Fibroblast of lung (primary cell): Measurements from ENCODE around the gene PCGF2. TPM values are rescaled to one million over a fixed set of nuclear protein-coding genes. Genes with fewer than 3 reads are reported as not detected.
A peak's percentile ranks its signal among the peaks of the same experiment; 100 is the strongest.
"Not testable (repeated sequence)": the region's sequence is repeated elsewhere in the genome, so short reads cannot be mapped to it uniquely, and the experiment has no call there.

Experiments used
- DNase-seq, 2 donors: peaks; one replicate each; pipeline versions ENCODE4 v3.0.0 to v3.0.0-alpha.2; 2010; ENCODE audit warnings: low read depth in 2 of 2
- H2AFZ ChIP-seq: 2 replicates; pipeline ENCODE4 v1.5.1; 2012; ENCODE audit warnings: low read length, control low read depth, inconsistent platforms
- H3K27ac ChIP-seq: 2 replicates; pipeline ENCODE4 v1.5.1; 2011; ENCODE audit warnings: low read length, control low read depth; ENCODE audit not compliant: insufficient read depth
- H3K27me3 ChIP-seq: 2 replicates; pipeline ENCODE4 v1.5.1; 2011; ENCODE audit warnings: mild to moderate bottlenecking, low read length; ENCODE audit not compliant: control insufficient read depth, insufficient read depth
- H3K36me3 ChIP-seq: 2 replicates; pipeline ENCODE4 v1.5.1; 2011; ENCODE audit warnings: low read length; ENCODE audit not compliant: control insufficient read depth, insufficient read depth
- H3K4me1 ChIP-seq: 2 replicates; pipeline ENCODE4 v1.5.1; 2011; ENCODE audit warnings: low read length; ENCODE audit not compliant: control insufficient read depth, insufficient read depth; ENCODE audit errors: extremely low read depth
- H3K4me2 ChIP-seq: 2 replicates; pipeline ENCODE4 v1.5.1; 2011; ENCODE audit warnings: low read length, control low read depth; ENCODE audit not compliant: insufficient read depth; ENCODE audit errors: extremely low read depth
- H3K4me3 ChIP-seq, 4 experiments: fragments of 200-600 bp in 1 of 4; sonication (generic) in 1 of 4; replicated peaks in 1 of 4; 2 replicates each; pipeline ENCODE4 v1.5.1; 2011 to 2016; ENCODE audit warnings: low read length in 4 of 4, low read depth in 3 of 4, mild to moderate bottlenecking in 3 of 4, control low read depth in 2 of 4, inconsistent platforms in 1 of 4, mixed read lengths in 1 of 4; ENCODE audit not compliant: insufficient read depth in 1 of 4; ENCODE audit errors: control extremely low read depth in 1 of 4
- H3K79me2 ChIP-seq: 2 replicates; pipeline ENCODE4 v1.5.1; 2012; ENCODE audit warnings: mild to moderate bottlenecking, low read length, inconsistent platforms; ENCODE audit not compliant: control insufficient read depth, insufficient read depth
- H3K9ac ChIP-seq: 2 replicates; pipeline ENCODE4 v1.5.1; 2011; ENCODE audit warnings: mild to moderate bottlenecking, low read length, control low read depth; ENCODE audit not compliant: insufficient read depth
- H3K9me3 ChIP-seq: 2 replicates; pipeline ENCODE4 v1.5.1; 2012; ENCODE audit warnings: low read depth, low read length; ENCODE audit not compliant: control insufficient read depth, insufficient read depth
- H4K20me1 ChIP-seq: 2 replicates; pipeline ENCODE4 v1.5.1; 2011; ENCODE audit warnings: low read length; ENCODE audit not compliant: control insufficient read depth, insufficient read depth; ENCODE audit errors: extremely low read depth
- CTCF ChIP-seq, 2 donors: IDR thresholded peaks in 1 of 2; conservative IDR thresholded peaks in 1 of 2; 1 replicate in 1 of 2; 2 replicates in 1 of 2; pipeline ENCODE4 v1.5.1; 2011 to 2012; ENCODE audit warnings: low read length in 2 of 2, control low read depth in 1 of 2, inconsistent platforms in 1 of 2, low read depth in 1 of 2, mild to moderate bottlenecking in 1 of 2
- EZH2 ChIP-seq: IDR thresholded peaks from 2 replicates; pipeline ENCODE4 v1.5.1; 2012; ENCODE audit warnings: low read length, control low read depth, mild to moderate bottlenecking; ENCODE audit errors: missing control alignments
- polyA plus RNA-seq, 2 donors: library from polyadenylated mRNA; depleted of rRNA in 1 of 2; stranded (reverse) in 1 of 2; unstranded in 1 of 2; fragments of >200 nt; gene quantifications; 2 replicates each; pipeline ENCODE4 v1.2.1, GENCODE V29; 2011 to 2012; ENCODE audit warnings: missing spikeins in 1 of 2
- total RNA-seq: library from RNA; depleted of rRNA; stranded (reverse); fragments of >200 nt; gene quantifications from 2 replicates; pipeline ENCODE4 v1.2.1, GENCODE V29; 2014

PCGF2 gene
- total and polyA plus RNA-seq, 2 donors (not counting 1 experiment from before 2014, with no cell fraction given), result 4.0 to 8.0 TPM

DNA sequence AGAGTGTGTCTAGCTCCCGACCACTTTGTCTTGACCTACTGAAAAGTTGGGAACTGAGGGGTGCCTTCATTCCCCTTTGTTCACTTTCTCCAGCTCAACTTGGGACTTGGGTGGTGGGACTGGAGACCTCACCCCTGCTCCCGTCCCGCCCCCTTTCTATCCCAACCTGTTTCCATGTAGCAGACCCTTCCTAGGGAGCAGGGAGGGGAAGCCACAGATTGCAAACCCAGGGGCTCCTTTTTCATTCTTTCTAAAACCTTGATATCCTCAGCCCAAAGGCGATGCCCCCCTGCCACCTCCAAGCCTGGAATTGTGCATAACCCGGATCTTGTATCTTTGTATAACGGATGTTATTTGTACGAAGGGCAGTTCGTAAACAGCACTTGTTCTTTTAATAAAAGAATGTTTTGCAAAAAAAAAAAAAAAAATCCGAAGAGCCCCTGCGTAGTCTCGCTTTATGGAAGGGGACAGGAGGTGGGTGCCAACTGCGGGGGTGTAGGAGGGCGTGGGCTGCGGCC is 18.7 kb downstream of the PCGF2 start:
- Histone ChIP-seq H3K4me3 (peak overlapping the region; percentile 31 to 69 (median 45)), H3K27ac (no peak overlapping the region), H2AFZ (peak overlapping the region; percentile 51), H3K9ac (peak overlapping the region; percentile 58), H3K9me3 (no peaks in the 10 kb centered on the region), H3K79me2 (peaks cover 12% of the 10 kb centered on the region), H3K4me1 (peaks cover 10% of the 10 kb centered on the region), H3K36me3 (peaks cover 11% of the 10 kb centered on the region), H3K4me2 (peak overlapping the region; percentile 68), H4K20me1 (no peaks in the 10 kb centered on the region), H3K27me3 (no peaks in the 10 kb centered on the region)
- TF ChIP-seq EZH2, result no peak
- no peak for TF ChIP-seq CTCF (conservative IDR thresholded peaks at IDR 0.05 in 1 of 2, IDR thresholded peaks at IDR 0.05 in 1 of 2; ENCODE audit: low read depth in 1 of 2, low read length in 2 of 2)
- no peak for DNase-seq

DNA sequence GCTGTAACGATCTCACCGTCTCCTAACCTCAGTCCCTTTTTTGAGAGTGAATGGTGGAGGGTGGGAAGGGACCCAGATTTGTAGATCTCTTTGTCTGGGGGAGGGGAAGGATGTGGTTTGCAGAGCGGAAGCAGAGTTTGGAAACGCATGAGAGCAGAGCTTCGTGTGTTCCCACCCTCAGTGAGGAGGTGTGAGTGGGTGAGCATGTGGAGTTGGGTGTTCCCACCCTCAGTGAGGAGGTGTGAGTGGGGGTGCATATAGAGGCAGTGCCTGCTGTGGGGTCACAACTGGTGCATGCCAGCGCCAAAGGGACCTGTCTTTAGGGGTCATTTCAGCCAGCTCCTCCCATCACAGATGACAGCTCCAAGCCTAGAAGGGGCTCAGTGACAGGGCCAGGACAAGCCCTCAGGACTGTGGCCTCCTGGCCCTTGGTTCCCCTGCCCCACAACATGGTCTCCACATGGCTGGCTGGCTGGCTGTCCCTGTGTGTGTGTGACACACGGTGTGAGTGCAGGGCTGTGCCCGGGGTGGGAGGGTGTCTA is 19.8 kb downstream of the PCGF2 start:
- H3K4me3 ChIP-seq, result no peak overlapping the region
- H3K9ac ChIP-seq, result no peak overlapping the region
- TF ChIP-seq CTCF (conservative IDR thresholded peaks at IDR 0.05 in 1 of 2, IDR thresholded peaks at IDR 0.05 in 1 of 2; ENCODE audit: low read depth in 1 of 2, low read length in 2 of 2), result no peak
- no peak for TF ChIP-seq EZH2
- no peaks in the 10 kb centered on the region for H3K9me3 ChIP-seq
- no peaks in the 10 kb centered on the region for H3K27me3 ChIP-seq
- no peak overlapping the region for H2AFZ ChIP-seq
- H3K27ac ChIP-seq, result no peak overlapping the region
- peaks cover 10% of the 10 kb centered on the region for H3K4me1 ChIP-seq
- H3K36me3 ChIP-seq, result peaks cover 6% of the 10 kb centered on the region
- peaks cover 12% of the 10 kb centered on the region for H3K79me2 ChIP-seq
- H4K20me1 ChIP-seq, result no peaks in the 10 kb centered on the region
- DNase-seq, result no peak
- no peak overlapping the region for H3K4me2 ChIP-seq

- peaks cover 10% of the 10 kb centered on the region for H3K4me1 ChIP-seq
- peaks cover 4% of the 10 kb centered on the region for H3K36me3 ChIP-seq
- H3K9ac ChIP-seq, result no peak overlapping the region
Measured at GRCh38 chr17:38727736-38728135, 20.4 kb downstream of the PCGF2 start.

GRCh38 chr17:38726145-38726544 is 22.0 kb downstream of the PCGF2 start:
- H4K20me1 ChIP-seq, H3K36me3 ChIP-seq, H3K27ac ChIP-seq, H3K79me2 ChIP-seq, H3K4me2 ChIP-seq, H3K27me3 ChIP-seq, H3K4me1 ChIP-seq, H3K4me3 ChIP-seq, H3K9me3 ChIP-seq, H2AFZ ChIP-seq, DNase-seq, H3K9ac ChIP-seq: not testable (repeated sequence)

More at GRCh38 chr17:38727736-38728135, 20.4 kb downstream of the PCGF2 start:
- Histone ChIP-seq H3K9me3 (no peaks in the 10 kb centered on the region), H3K4me3 (no peak overlapping the region), H4K20me1 (no peaks in the 10 kb centered on the region), H2AFZ (no peak overlapping the region), H3K4me2 (no peak overlapping the region), H3K79me2 (peaks cover 12% of the 10 kb centered on the region), H3K27ac (no peak overlapping the region), H3K27me3 (no peaks in the 10 kb centered on the region)
- DNase-seq, result no peak
- no peak for TF ChIP-seq EZH2
- no peak for TF ChIP-seq CTCF (conservative IDR thresholded peaks at IDR 0.05 in 1 of 2, IDR thresholded peaks at IDR 0.05 in 1 of 2; ENCODE audit: low read depth in 1 of 2, low read length in 2 of 2)
